ENCODE results near the gene NKD1.

DNA sequence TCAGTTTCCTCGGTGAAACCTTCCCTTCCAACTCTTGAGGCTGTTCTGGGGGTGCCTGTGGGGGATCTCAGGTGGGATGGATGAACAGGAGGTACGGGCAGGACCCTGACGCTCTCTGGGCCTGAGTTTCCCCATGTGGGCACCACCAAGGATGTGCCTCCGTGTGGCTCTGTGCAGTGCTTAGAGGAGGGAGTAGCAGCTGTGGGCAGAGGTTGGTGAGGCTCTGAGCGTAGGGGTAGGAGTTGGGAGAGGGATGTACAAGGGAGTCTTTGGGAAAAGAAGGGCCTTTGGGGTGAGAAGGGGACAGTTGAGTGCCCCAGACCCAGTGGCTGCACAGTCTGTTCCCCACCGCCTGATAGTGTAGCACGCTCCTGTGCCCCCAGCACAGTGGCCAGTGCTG is 73.8 kb downstream of the NKD1 start:
- TF ChIP-seq, protein P1, sequence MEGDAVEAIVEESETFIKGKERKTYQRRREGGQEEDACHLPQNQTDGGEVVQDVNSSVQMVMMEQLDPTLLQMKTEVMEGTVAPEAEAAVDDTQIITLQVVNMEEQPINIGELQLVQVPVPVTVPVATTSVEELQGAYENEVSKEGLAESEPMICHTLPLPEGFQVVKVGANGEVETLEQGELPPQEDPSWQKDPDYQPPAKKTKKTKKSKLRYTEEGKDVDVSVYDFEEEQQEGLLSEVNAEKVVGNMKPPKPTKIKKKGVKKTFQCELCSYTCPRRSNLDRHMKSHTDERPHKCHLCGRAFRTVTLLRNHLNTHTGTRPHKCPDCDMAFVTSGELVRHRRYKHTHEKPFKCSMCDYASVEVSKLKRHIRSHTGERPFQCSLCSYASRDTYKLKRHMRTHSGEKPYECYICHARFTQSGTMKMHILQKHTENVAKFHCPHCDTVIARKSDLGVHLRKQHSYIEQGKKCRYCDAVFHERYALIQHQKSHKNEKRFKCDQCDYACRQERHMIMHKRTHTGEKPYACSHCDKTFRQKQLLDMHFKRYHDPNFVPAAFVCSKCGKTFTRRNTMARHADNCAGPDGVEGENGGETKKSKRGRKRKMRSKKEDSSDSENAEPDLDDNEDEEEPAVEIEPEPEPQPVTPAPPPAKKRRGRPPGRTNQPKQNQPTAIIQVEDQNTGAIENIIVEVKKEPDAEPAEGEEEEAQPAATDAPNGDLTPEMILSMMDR (conservative IDR thresholded peaks at IDR 0.05; ENCODE audit: low read length), result no peak
- TF ChIP-seq EZH2phosphoT487 (IDR thresholded peaks at IDR 0.05; ENCODE audit: borderline replicate concordance, low read depth, low read length), result no peak
